Measurements from ENCODE around the gene CCL3.

- TF ChIP-seq ZFP30 (CRISPR knock-in tag; IDR thresholded peaks at IDR 0.05) (no peak), CREB5 (CRISPR knock-in tag; IDR thresholded peaks at IDR 0.05; ENCODE audit: low read depth) (no peak), SNAI2 (CRISPR knock-in tag; IDR thresholded peaks at IDR 0.05) (no peak), PATZ1 (CRISPR knock-in tag; IDR thresholded peaks at IDR 0.05; ENCODE audit: borderline replicate concordance) (no peak), OSR1 (CRISPR knock-in tag; IDR thresholded peaks at IDR 0.05) (no peak), POU6F1 (CRISPR knock-in tag; IDR thresholded peaks at IDR 0.05; ENCODE audit: borderline replicate concordance, low read depth) (no peak)
Observed at GRCh38 chr17:36124879-36125824, 35.2 kb upstream of the CCL3 start.
